ENCODE measurements around the gene SCUBE1. TPM values are rescaled to one million over a fixed set of nuclear protein-coding genes. Genes with fewer than 3 reads are reported as not detected.

Gene SCUBE1
- total and polyA plus RNA-seq, 10 of the 15 experiments (the other 5 are each of a cell fraction or from before 2014, with no cell fraction given): not detected

GRCh38 chr22:43187171-43188099 lies 155.7 kb downstream of the SCUBE1 start (continued):
- TF ChIP-seq USF2 (IDR thresholded peaks at IDR 0.05; ENCODE audit: borderline replicate concordance, low read depth, low read length): no peak
- peak in 1 of 2 experiments; percentile 52; a peak in 2 of 3 replicates for TF ChIP-seq EGR1 (IDR thresholded peaks at IDR 0.05; ENCODE audit: borderline replicate concordance in 1 of 2, low read depth in 2 of 2, low read length in 2 of 2)
- TF ChIP-seq PKNOX1 (IDR thresholded peaks at IDR 0.05): peak; percentile 54; the same call in 1 of the 2 replicates
- peak; percentile 94 for TF ChIP-seq ZBTB40 (IDR thresholded peaks at IDR 0.05; ENCODE audit: borderline replicate concordance)
- 0 out of 2 replicates have a peak, but pooled peaks have one; percentile 65 for TF ChIP-seq CBX5 (IDR thresholded peaks at IDR 0.05; ENCODE audit: low read depth)
- 0 out of 2 replicates have a peak, but pooled peaks have one; percentile 90 for TF ChIP-seq WRNIP1 (IDR thresholded peaks at IDR 0.05; ENCODE audit: borderline replicate concordance, low read depth, low read length)
- TF ChIP-seq KLF5 (IDR thresholded peaks at IDR 0.05; ENCODE audit: partially characterized antibody): peak; percentile 63
- TF ChIP-seq NR2C1 (IDR thresholded peaks at IDR 0.05): peak; percentile 95
- peak; percentile 59 for TF ChIP-seq NR2F1 (conservative IDR thresholded peaks at IDR 0.05)
- TF ChIP-seq ELK1 (IDR thresholded peaks at IDR 0.05; ENCODE audit: low read depth, low read length): peak; percentile 81
- peak; percentile 80 for TF ChIP-seq PML (IDR thresholded peaks at IDR 0.05; ENCODE audit: low read length)
- peak; percentile 68 for TF ChIP-seq HCFC1 (IDR thresholded peaks at IDR 0.05; ENCODE audit: low read length)
- no peak; the same call in 1 of the 2 replicates for TF ChIP-seq ZNF217 (IDR thresholded peaks at IDR 0.05)
- TF ChIP-seq ZSCAN29 (IDR thresholded peaks at IDR 0.05): peak; percentile 27; the same call in 1 of the 2 replicates
- peak; percentile 56; the same call in 1 of the 2 replicates for TF ChIP-seq IRF3 (IDR thresholded peaks at IDR 0.05)
- peak; percentile 89; the same call in 1 of the 2 replicates for TF ChIP-seq GATAD2B (conservative IDR thresholded peaks at IDR 0.05; ENCODE audit: low read depth)
- TF ChIP-seq YY1 (IDR thresholded peaks at IDR 0.05; ENCODE audit: low read depth, low read length): peak; percentile 53; the same call in 1 of the 2 replicates
- peak; percentile 37; the same call in 1 of the 2 replicates for TF ChIP-seq E2F4 (IDR thresholded peaks at IDR 0.05; ENCODE audit: low read depth, low read length)
- TF ChIP-seq YBX1 (IDR thresholded peaks at IDR 0.05): no peak

Measured in GM12878 (cell line).